Skeletal muscle cell (primary cell): ENCODE data around the gene TOR1AIP1.
"Not testable (repeated sequence)": the region's sequence is repeated elsewhere in the genome, so short reads cannot be mapped to it uniquely, and the experiment has no call there.

ENCODE experiments used
- DNase-seq: peaks from one replicate; pipeline ENCODE4 v3.0.0-alpha.2; 2010; ENCODE audit warnings: low read depth
- H3K4me3 ChIP-seq: 2 replicates; pipeline ENCODE4 v1.5.1; 2011; ENCODE audit warnings: low read depth, mild to moderate bottlenecking, control low read depth, low read length, moderate library complexity

The TOR1AIP1 gene

GRCh38 chr1:179882253-179883039, at the start of gene TOR1AIP1:
TOR1AIP1 (plus strand) TSS chr1:179882285; CDS start chr1:179882503, 218 bp downstream.
- H3K4me3 ChIP-seq, result peak within 1 kb of the TSS; percentile 65
- peak; percentile 93 for DNase-seq

DNA sequence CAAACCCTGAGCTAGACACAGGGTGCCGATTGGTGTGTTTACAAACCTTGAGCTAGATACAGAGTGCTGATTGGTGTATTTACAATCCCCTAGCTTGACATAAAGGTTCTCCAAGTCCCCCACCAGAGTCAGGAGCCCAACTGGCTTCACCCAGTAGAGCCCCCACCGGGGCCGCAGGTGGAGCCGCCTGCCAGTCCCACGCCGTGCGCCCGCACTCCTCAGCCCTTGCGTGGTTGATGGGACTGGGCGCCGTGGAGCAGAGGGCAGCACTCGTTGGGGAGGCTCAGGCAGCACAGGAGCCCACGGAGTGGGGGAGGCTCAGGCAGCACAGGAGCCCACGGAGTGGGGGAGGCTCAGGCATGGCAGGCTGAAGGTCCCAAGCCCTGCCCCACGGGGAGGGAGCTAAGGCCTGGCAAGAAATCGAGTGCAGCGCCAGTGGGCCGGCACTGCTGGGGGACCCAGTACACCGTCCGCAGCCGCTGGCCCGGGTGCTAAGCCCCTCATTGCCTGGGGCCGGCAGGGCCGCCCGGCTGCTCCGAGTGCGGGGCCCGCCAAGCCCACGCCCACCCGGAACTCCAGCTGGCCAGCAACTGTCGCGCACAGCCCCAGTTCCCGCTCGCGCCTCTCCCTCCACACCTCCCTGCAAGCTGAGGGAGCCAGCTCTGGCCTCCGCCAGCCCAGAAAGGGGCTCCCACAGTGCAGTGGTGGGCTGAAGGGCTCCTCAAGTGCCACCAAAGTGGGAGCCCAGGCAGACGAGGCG, 45.2 kb upstream of the TOR1AIP1 start:
- not testable (repeated sequence) for H3K4me3 ChIP-seq, DNase-seq

GRCh38 chr1:179840107-179840506, 42.0 kb upstream of the TOR1AIP1 start:
- H3K4me3 ChIP-seq, result no peak overlapping the region
- DNase-seq, result no peak

GRCh38 chr1:179848233-179848632, 33.9 kb upstream of the TOR1AIP1 start:
- DNase-seq, result no peak
- no peak overlapping the region for H3K4me3 ChIP-seq

DNA sequence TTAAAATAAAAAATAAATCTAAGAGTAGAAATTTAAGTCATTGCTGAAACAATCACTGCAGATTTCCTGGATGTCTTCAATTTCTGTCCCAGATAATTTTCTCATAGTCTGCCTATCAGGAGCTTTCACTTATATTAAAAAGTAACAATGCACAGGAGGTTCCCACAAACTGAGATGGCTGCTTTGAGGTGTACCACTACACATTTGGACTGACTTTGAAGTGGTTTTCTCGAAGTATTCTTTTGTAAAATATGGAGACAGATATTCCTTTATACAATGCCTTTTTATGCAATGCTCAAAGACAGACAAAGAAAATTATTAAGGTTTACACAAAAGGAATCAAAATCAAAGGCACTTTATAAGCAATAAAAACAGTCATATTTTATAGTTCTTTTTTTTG, 29.0 kb upstream of the TOR1AIP1 start:
- H3K4me3 ChIP-seq, result no peak overlapping the region
- DNase-seq, result no peak

- not testable (repeated sequence) for H3K4me3 ChIP-seq
Measured at GRCh38 chr1:179855831-179856230, 26.3 kb upstream of the TOR1AIP1 start.

DNA sequence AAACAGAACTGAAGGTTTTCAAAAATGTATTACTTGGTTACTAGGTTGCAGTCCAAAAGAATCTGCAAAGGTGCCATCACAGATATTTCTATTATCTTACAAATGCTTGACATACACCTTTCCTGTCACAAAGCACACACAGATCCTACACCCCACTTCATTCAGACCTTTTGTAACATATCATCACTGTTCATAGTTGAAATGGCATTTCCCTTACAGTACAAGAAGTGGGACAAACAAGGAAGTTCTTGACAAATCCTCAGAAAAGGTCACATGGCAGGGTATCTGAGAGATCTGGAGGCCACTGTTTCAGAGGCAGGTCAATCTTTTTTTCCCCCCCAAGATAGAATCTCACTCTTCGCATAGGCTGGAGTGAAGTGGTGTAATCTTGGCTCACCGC, 25.8 kb upstream of the TOR1AIP1 start:
- no peak for DNase-seq

More at GRCh38 chr1:179855831-179856230, 26.3 kb upstream of the TOR1AIP1 start:
- DNase-seq, result not testable (repeated sequence)

DNA sequence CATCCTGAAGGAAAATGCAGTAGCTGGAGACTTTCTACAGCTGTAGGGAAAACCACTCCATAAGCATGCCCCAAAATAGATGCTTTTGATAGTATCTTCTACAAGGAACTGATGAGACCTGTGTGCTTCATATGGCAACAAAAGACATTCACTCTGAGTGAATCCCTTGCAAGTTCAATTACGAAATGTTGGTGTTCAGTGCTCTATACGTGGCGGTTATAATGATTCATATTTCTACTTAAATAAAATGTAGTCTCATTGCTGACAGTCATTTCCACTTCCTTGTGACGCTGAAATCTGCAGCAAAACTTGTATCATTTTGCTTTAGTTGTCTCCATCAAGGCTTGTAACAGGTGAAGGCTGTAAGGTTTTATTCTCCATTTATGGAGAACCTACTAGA, 25.1 kb upstream of the TOR1AIP1 start:
- H3K4me3 ChIP-seq, result no peak overlapping the region
- no peak for DNase-seq

More for the DNA sequence above, 25.8 kb upstream of the TOR1AIP1 start:
- H3K4me3 ChIP-seq, result no peak overlapping the region

- DNase-seq, result no peak
Measured at GRCh38 chr1:179860652-179861051, 21.4 kb upstream of the TOR1AIP1 start.

DNA sequence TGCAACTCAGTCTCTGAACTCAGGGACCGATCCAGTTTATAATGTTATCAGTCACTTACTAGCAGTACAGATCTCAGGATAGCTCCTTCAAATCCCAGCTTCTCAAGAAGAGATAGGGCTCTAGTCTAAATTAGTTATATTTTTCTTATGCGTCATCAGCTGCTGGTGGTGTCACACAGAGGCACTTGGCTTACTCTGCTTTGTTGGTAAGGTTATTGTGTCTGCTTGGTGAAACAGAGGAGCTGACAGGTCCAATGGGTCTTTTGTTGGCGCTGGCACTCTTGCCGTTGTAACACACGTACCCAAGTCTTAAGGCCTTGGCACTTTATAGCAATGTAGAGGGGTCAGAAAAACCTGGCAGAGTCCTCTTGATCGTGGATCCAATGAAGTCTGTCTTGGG, 16.7 kb upstream of the TOR1AIP1 start:
- no peak overlapping the region for H3K4me3 ChIP-seq
- no peak for DNase-seq

More at GRCh38 chr1:179860652-179861051, 21.4 kb upstream of the TOR1AIP1 start:
- H3K4me3 ChIP-seq, result no peak overlapping the region

DNA sequence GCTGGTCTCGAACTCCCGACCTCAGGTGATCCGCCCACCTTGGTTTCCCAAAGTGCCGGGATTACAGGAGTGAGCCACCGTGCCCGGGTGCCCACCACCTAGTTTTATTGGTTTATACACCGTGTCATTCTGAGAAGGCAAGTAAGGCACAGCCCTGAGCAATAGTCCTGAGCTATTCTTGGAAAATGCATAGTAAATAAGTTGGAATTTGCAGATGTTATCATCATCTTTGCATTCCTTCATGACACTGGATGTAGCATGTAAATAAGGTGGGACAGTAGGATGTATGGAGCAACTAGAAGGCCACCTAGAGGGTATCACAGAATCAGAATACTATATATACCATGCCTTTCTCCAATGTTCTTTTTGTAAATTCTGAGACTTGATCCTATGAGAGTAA, 15.5 kb upstream of the TOR1AIP1 start:
- no peak overlapping the region for H3K4me3 ChIP-seq
- DNase-seq, result no peak

GRCh38 chr1:179867493-179868330, 14.4 kb upstream of the TOR1AIP1 start:
- H3K4me3 ChIP-seq, result no peak overlapping the region
- DNase-seq, result no peak

- H3K4me3 ChIP-seq, result no peak overlapping the region
- DNase-seq, result no peak
Measured at GRCh38 chr1:179870870-179871269, 11.2 kb upstream of the TOR1AIP1 start.

DNA sequence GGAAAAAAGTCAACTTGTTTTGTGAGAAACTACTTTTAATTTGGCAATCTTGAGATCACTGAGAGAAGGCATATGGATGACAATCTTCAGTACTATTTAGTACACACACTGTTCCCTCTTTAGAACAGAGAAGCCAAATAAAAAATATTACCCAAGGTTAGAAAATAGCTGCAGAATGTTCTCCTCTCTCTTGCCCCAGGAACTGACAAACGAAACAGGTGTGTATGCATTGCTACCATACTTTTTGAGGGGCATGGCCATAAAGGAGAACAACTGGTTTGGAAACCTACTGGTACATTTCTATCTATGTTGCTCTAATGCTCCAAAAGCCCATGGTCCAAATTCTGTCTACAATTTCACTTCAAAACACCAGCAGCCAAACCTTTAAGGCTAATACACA, 10.1 kb upstream of the TOR1AIP1 start:
- H3K4me3 ChIP-seq, result no peak overlapping the region
- DNase-seq, result no peak

DNA sequence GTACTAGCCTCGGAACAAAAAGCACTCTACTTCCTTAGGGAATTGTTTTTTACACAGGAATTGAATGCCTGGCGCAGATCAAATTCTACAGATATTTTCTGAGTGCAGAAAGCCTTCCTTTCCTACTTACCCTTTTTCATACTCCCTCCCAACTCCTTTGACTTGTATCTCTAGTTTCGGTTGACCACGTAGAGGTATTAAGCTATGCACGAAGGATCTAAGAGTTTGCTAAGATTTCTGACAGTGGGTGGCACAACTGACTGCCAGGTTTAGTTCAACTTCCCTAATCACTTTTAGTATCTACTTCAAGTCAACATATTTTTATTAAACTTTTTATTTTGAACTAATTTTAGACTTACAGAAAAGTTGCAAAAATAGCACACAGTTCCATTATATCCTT, 9.5 kb upstream of the TOR1AIP1 start:
- H3K4me3 ChIP-seq, result no peak overlapping the region
- no peak for DNase-seq

DNA sequence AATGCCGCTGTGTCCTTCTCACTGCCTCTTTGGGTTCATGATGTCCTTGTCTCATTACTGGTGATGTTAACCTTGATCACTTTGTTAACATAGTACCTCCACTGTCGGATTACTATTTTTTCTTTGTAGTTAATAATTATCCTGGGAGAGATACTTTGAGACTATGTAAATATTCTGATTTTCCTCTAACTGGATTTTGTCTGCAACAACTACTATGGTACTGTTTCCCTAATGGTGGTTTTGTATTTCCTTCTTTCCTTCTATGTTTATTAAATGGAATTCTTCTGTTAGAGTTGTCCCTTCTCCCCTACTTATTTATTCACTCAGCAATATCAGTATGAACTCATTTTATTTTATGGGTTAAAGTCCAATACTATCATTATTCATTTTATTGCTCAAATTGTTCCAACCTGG, 8.6 kb upstream of the TOR1AIP1 start:
- H3K4me3 ChIP-seq, result no peak overlapping the region
- DNase-seq, result no peak

DNA sequence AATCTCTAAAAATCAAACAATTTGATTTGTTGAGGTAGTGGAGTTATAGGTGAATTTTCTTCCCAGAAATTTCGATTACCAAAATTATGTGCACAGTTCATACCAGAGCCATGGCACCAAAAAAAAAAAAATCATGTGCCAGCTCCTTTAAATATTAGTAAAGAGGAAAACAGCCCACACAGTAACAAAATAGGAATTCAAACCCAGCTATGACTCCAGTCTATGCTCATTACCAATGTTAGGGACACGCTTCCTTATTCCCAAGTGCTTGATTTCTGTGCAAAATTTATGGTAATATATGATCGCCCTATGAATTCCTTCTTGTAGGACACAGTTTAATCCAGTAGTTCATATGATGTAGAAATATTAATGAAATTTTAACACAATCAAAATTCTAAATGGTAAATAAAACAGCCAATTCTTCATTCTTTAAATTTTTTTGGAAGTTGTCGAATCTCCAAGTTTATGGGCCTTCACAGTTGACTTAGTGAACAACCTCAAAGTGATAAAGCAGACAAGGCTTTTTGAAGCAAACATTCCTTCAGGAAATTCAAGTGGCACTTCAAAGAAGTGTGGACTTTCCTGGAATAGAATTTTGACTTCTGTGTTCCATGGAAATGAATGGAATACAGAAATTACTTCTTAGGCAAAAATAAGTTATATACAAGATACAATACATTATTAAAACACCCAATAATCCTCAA, 6.3 kb upstream of the TOR1AIP1 start:
- no peak for DNase-seq
- peak overlapping the region; percentile 68 for H3K4me3 ChIP-seq

GRCh38 chr1:179876300-179876715, 5.8 kb upstream of the TOR1AIP1 start:
- DNase-seq, result no peak
- H3K4me3 ChIP-seq, result peak overlapping the region; percentile 68

DNA sequence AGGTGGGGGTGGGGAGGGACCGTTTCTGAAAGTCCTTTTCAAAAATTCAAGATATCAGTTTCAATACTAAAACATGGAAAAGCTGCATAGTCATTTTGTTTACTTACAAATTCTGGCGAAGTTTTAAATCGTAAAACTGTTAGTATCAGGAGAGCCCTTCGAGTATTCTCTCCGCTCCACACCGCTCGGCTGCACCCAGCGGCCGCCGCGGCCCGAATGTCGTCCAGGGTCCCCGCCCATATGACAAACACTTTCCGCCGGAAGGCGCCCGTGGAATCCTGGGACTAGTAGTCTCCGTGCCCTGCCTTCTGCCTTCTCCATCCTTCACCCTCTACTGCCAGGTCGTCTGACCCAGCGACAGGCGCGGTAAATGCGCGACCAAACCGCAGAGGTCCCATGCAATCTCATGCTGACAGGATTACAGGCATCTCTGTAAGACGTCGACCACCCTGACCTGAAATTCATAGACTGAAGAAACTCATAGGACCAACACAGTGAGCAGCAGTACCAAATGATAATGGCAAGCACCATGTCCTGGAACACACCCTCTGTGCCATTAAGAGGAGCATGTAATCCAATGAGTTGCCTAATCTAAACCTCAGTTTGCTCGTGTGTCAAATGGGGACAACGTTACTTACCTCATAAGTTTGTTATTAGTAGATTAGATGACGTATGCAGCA, 4.4 kb upstream of the TOR1AIP1 start, which contains the start of gene TOR1AIP2:
Gene TOR1AIP2 (minus strand): TSS at position 218 of the 680 bp plus-strand sequence. CDS start 25,138 bp downstream, outside the sequence.
- H3K4me3 ChIP-seq, result peak within 1 kb of the TSS; percentile 68
- peak; percentile 31 for DNase-seq
